ENCODE data around the gene NUAK1.

NUAK1 gene

GRCh38 chr12:106082216-106083175 is 56.3 kb downstream of the NUAK1 start:
- no peaks in the 10 kb centered on the region for H3K36me3 ChIP-seq (ENCODE audit: control insufficient read depth, insufficient read depth, low read length)
- H3K9ac ChIP-seq (ENCODE audit: low read length): no peak overlapping the region
- no peaks in the 10 kb centered on the region for H3K9me3 ChIP-seq (ENCODE audit: control insufficient read depth, low read length)
- H3K4me1 ChIP-seq (ENCODE audit: control insufficient read depth, insufficient read depth, low read length): peaks cover 3% of the 10 kb centered on the region
- H3K4me3 ChIP-seq (ENCODE audit: low read length): no peak overlapping the region
- no peaks in the 10 kb centered on the region for H3K27me3 ChIP-seq (ENCODE audit: control insufficient read depth, insufficient read depth, low read length)

DNA sequence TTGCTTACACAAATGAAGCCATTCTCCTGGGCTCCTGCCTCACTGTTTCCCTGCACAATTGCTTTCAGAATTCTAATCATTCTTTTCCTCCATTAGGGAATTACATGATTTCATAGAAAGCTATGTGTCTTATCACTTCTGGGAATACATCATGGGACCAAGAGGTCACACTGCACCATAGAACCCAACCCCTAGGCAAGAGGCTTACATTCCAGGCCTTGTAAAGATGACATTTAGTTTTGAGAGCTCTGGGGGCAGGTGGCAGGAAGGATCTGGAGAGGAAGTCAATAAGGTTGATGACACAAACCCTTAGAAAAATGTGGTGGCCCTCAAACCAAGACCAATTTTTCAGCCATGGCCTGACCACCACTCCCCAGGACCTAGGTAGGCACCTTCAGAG is 57.1 kb downstream of the NUAK1 start:
- Histone ChIP-seq H3K27me3 (ENCODE audit: control insufficient read depth, insufficient read depth, low read length) (no peaks in the 10 kb centered on the region), H3K4me1 (ENCODE audit: control insufficient read depth, insufficient read depth, low read length) (peaks cover 3% of the 10 kb centered on the region), H3K4me3 (ENCODE audit: low read length) (no peak overlapping the region), H3K36me3 (ENCODE audit: control insufficient read depth, insufficient read depth, low read length) (no peaks in the 10 kb centered on the region), H3K9me3 (ENCODE audit: control insufficient read depth, low read length) (no peaks in the 10 kb centered on the region), H3K9ac (ENCODE audit: low read length) (no peak overlapping the region)

- Histone ChIP-seq H3K27me3 (ENCODE audit: control insufficient read depth, insufficient read depth, low read length) (no peaks in the 10 kb centered on the region), H3K36me3 (ENCODE audit: control insufficient read depth, insufficient read depth, low read length) (no peaks in the 10 kb centered on the region), H3K4me3 (ENCODE audit: low read length) (no peak overlapping the region), H3K9ac (ENCODE audit: low read length) (no peak overlapping the region), H3K4me1 (ENCODE audit: control insufficient read depth, insufficient read depth, low read length) (peaks cover 3% of the 10 kb centered on the region), H3K9me3 (ENCODE audit: control insufficient read depth, low read length) (no peaks in the 10 kb centered on the region)
Observed at GRCh38 chr12:106080791-106081170, 58.0 kb downstream of the NUAK1 start.

DNA sequence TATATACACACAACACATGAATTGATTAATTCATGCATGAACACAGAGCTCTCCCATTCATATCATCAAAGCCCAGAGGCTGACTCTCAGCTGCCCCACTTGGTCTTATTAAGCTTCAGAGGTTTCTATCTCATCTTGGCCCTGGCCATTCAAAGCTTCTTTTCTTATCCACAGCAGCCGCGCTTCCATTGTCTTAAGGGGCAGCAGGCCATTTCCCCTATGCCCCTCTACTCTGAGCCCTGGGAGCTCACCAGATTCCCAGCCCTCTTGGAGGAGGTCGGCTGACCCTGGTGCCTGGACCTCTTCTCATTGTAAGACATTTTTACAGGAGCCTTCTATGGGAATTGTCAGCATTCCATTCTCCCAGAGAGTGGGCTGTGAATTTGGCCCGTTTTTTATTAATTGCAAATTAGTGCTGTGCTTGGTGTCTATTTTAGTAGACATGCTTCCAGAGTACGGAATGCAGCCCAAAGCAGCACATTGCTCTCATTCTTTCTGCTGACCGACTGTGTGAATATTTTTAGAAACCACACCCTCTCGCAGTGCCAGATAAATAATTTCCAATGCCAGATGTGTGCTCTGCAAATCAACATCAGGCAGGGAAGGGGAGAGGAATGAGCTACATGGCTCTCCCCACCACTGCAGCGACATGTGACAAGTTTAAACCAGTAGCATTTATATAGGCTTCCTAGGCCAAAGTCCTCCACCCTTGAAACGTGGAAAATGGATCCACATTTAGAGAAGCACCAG is 58.5 kb downstream of the NUAK1 start:
- Histone ChIP-seq H3K4me1 (ENCODE audit: control insufficient read depth, insufficient read depth, low read length) (peaks cover 6% of the 10 kb centered on the region), H3K36me3 (ENCODE audit: control insufficient read depth, insufficient read depth, low read length) (no peaks in the 10 kb centered on the region), H3K4me3 (ENCODE audit: low read length) (no peak overlapping the region), H3K27me3 (ENCODE audit: control insufficient read depth, insufficient read depth, low read length) (no peaks in the 10 kb centered on the region), H3K9me3 (ENCODE audit: control insufficient read depth, low read length) (no peaks in the 10 kb centered on the region), H3K9ac (ENCODE audit: low read length) (no peak overlapping the region)

DNA sequence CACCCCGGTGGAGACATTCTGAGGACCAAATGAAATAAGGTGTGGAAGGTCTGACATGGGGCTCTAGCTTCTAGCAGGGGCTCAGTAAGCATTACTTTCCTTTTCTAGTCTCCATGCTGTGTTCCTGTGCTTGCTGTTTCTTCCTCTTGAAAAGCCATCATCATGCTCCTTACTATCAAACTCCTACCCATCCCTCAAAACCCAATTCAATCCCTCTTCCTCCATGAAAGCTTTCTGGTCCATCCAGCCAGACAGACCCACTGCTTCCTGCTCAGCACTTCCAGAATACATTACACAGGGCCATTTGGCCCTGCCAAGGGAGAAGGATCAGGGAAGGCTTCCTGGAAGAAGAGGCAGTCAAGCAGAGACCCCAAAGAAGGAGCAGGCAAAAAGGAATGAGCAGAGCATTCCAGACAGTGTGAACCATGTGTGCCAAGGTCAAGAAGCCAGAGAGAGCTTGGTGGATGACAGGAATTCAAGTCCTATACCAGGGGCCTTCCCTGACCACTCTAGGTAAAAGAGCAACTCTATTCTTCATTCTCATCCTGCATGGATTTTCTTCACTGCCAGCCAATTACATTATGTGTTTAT is 59.5 kb downstream of the NUAK1 start:
- Histone ChIP-seq H3K4me1 (ENCODE audit: control insufficient read depth, insufficient read depth, low read length) (peaks cover 13% of the 10 kb centered on the region), H3K27me3 (ENCODE audit: control insufficient read depth, insufficient read depth, low read length) (no peaks in the 10 kb centered on the region), H3K9me3 (ENCODE audit: control insufficient read depth, low read length) (no peaks in the 10 kb centered on the region), H3K36me3 (ENCODE audit: control insufficient read depth, insufficient read depth, low read length) (no peaks in the 10 kb centered on the region), H3K4me3 (ENCODE audit: low read length) (no peak overlapping the region), H3K9ac (ENCODE audit: low read length) (no peak overlapping the region)

- Histone ChIP-seq H3K9ac (ENCODE audit: low read length) (no peak overlapping the region), H3K4me3 (ENCODE audit: low read length) (no peak overlapping the region), H3K36me3 (ENCODE audit: control insufficient read depth, insufficient read depth, low read length) (no peaks in the 10 kb centered on the region)
Observed at GRCh38 chr12:106078358-106079010, 60.3 kb downstream of the NUAK1 start.

DNA sequence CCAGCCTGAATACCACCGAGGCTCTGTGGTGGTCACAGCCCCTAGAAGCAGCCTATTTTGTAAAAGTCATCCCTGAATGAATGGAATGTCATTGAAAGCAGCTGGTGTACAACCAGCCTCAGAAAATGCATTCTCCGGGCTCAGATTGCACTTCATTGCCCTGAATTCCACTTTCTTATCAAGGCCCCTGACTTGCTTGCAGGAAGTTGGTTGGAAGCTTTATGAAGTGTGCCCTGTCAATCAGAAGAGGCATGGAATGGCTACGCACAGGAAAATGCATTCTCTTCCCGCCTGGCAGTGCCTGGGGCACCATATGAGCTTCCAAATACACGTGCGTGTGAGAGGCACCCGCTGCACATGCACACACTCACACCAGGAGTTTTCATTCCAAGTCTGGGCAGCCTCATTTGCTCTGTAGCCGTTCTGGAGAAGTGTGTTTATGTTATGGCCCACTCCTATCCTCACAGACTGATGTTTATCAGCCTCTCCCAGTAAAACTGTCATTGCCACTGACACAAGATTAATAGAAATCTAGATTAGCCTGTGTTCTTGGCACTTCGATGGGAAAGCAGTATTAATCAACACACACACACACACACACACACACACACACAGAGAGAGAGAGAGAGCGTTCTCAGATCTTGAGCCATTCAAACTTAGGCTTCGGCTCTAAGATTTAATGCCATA is 63.9 kb downstream of the NUAK1 start:
- no peak overlapping the region for H3K4me3 ChIP-seq (ENCODE audit: low read length)
- H3K36me3 ChIP-seq (ENCODE audit: control insufficient read depth, insufficient read depth, low read length): no peaks in the 10 kb centered on the region
- H3K4me1 ChIP-seq (ENCODE audit: control insufficient read depth, insufficient read depth, low read length): peaks cover 11% of the 10 kb centered on the region
- no peaks in the 10 kb centered on the region for H3K27me3 ChIP-seq (ENCODE audit: control insufficient read depth, insufficient read depth, low read length)
- no peak overlapping the region for H3K9ac ChIP-seq (ENCODE audit: low read length)
- H3K9me3 ChIP-seq (ENCODE audit: control insufficient read depth, low read length): no peaks in the 10 kb centered on the region

More at GRCh38 chr12:106078358-106079010, 60.3 kb downstream of the NUAK1 start:
- no peaks in the 10 kb centered on the region for H3K9me3 ChIP-seq (ENCODE audit: control insufficient read depth, low read length)
- H3K27me3 ChIP-seq (ENCODE audit: control insufficient read depth, insufficient read depth, low read length): no peaks in the 10 kb centered on the region
- H3K4me1 ChIP-seq (ENCODE audit: control insufficient read depth, insufficient read depth, low read length): peaks cover 13% of the 10 kb centered on the region

- Histone ChIP-seq H3K4me1 (ENCODE audit: control insufficient read depth, insufficient read depth, low read length) (peaks cover 11% of the 10 kb centered on the region), H3K4me3 (ENCODE audit: low read length) (no peak overlapping the region), H3K36me3 (ENCODE audit: control insufficient read depth, insufficient read depth, low read length) (no peaks in the 10 kb centered on the region), H3K27me3 (ENCODE audit: control insufficient read depth, insufficient read depth, low read length) (no peaks in the 10 kb centered on the region), H3K9ac (ENCODE audit: low read length) (no peak overlapping the region), H3K9me3 (ENCODE audit: control insufficient read depth, low read length) (no peaks in the 10 kb centered on the region)
Observed at GRCh38 chr12:106074361-106074705, 64.4 kb downstream of the NUAK1 start.

- Histone ChIP-seq H3K36me3 (ENCODE audit: control insufficient read depth, insufficient read depth, low read length) (no peaks in the 10 kb centered on the region), H3K27me3 (ENCODE audit: control insufficient read depth, insufficient read depth, low read length) (no peaks in the 10 kb centered on the region), H3K4me3 (ENCODE audit: low read length) (no peak overlapping the region), H3K9me3 (ENCODE audit: control insufficient read depth, low read length) (no peaks in the 10 kb centered on the region), H3K4me1 (ENCODE audit: control insufficient read depth, insufficient read depth, low read length) (peaks cover 11% of the 10 kb centered on the region), H3K9ac (ENCODE audit: low read length) (no peak overlapping the region)
Observed at GRCh38 chr12:106073179-106073578, 65.6 kb downstream of the NUAK1 start.

DNA sequence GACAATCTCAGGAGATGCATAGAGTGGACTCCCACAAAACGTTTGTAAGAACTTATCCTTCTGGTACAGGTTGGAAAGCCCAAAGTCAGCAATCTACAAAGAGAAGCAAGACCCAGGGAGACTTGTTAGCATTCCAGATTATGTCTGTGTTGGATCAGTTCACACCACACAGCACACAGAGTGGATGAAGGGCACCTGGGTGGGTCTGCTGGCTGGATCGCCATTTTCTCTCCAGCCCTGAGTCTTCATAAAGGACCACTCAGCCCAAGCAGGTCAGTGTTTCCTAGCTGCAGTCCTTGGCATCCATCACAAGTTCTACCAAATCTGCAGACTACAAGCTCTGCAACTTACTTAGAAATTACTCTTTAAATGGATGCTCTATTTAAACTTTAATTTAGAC is 66.0 kb downstream of the NUAK1 start:
- Histone ChIP-seq H3K9me3 (ENCODE audit: control insufficient read depth, low read length) (no peaks in the 10 kb centered on the region), H3K4me3 (ENCODE audit: low read length) (no peak overlapping the region), H3K9ac (ENCODE audit: low read length) (no peak overlapping the region), H3K4me1 (ENCODE audit: control insufficient read depth, insufficient read depth, low read length) (peaks cover 11% of the 10 kb centered on the region), H3K36me3 (ENCODE audit: control insufficient read depth, insufficient read depth, low read length) (no peaks in the 10 kb centered on the region), H3K27me3 (ENCODE audit: control insufficient read depth, insufficient read depth, low read length) (no peaks in the 10 kb centered on the region)

- no peak overlapping the region for H3K9ac ChIP-seq (ENCODE audit: low read length)
- H3K27me3 ChIP-seq (ENCODE audit: control insufficient read depth, insufficient read depth, low read length): no peaks in the 10 kb centered on the region
- H3K9me3 ChIP-seq (ENCODE audit: control insufficient read depth, low read length): no peaks in the 10 kb centered on the region
- H3K4me1 ChIP-seq (ENCODE audit: control insufficient read depth, insufficient read depth, low read length): peaks cover 11% of the 10 kb centered on the region
- H3K4me3 ChIP-seq (ENCODE audit: low read length): no peak overlapping the region
- no peaks in the 10 kb centered on the region for H3K36me3 ChIP-seq (ENCODE audit: control insufficient read depth, insufficient read depth, low read length)
Observed at GRCh38 chr12:106071686-106072085, 67.1 kb downstream of the NUAK1 start.

Data from mucosa of stomach (tissue), 1 donor.